GM20000 (cell line): ENCODE data around the gene SLC66A2.

Source experiments
- DNase-seq: peaks from one replicate; pipeline ENCODE4 v3.0.0; 2012; ENCODE audit warnings: low spot score
- CTCF ChIP-seq: IDR thresholded peaks from 2 replicates; pipeline ENCODE4 v1.5.1; 2012; ENCODE audit warnings: mild to moderate bottlenecking, control low read depth; ENCODE audit errors: extremely low read depth, missing control alignments

Gene SLC66A2

GRCh38 chr18:79943608-79944125 lies 7.8 kb downstream of the SLC66A2 start:
- TF ChIP-seq CTCF: no peak
- no peak for DNase-seq

GRCh38 chr18:79942786-79943607 lies 8.5 kb downstream of the SLC66A2 start:
- DNase-seq: no peak
- no peak for TF ChIP-seq CTCF

- no peak for DNase-seq
- no peak for TF ChIP-seq CTCF
These were observed 9.2 kb downstream of the SLC66A2 start for GRCh38 chr18:79942211-79942610.

- no peak for DNase-seq
- no peak for TF ChIP-seq CTCF
These were observed 9.9 kb downstream of the SLC66A2 start for GRCh38 chr18:79941473-79942119.

DNA sequence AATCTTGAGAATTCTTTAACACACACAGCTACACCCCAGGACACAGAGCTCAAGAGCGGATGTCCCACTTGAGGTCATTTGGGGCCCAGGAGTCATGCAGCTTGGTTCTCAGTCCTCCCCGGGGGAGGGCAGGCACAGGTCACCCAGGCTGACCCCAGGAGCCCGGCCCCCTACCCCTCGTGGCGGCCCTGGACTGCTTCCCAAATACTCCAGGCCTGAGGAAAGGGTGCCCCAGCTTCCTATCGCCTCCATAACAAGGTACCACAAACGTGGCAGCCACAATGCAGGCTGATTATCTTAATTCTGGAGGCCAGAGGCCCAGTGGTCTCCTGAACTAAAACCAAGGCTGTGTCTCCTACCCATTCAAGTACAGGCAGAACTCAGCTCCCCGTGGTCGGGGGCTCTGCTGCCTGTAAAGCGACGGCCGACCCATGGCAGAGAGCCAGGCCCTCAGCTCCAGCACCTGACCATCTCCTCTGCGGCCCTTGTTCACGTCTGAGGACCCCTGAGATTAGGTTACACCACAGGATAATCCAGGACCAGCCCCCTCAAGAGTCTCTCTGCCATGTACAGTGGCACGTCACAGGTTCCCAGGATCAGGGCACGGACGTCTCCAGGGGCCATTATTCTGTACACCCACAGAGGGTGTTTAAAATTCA lies 10.5 kb downstream of the SLC66A2 start:
- TF ChIP-seq CTCF: no peak
- no peak for DNase-seq

GRCh38 chr18:79940126-79940813 lies 11.2 kb downstream of the SLC66A2 start:
- no peak for DNase-seq
- TF ChIP-seq CTCF: no peak

DNA sequence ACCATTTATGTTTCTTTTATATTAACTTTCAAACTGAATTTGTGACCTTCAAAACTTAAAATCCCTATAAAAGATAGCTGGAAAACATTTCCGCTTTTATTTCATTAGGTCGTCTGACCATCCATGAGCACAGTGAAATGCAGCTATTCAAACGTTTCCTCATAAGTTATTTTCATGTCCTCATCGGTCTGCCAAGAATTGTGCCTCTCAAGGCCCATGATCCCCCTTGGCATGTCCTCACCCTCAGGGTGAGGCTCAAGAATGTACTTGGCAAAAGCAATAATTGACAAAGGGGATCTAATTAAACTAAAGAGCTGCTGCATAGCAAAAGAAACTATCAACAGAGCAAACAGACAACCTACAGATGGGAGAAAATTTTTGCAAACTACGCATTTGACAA lies 12.4 kb downstream of the SLC66A2 start:
- no peak for TF ChIP-seq CTCF
- no peak for DNase-seq
